Retinal pigment epithelial cell (primary cell): ENCODE measurements around the gene ACOT4.
"Not testable (repeated sequence)": the region's sequence is repeated elsewhere in the genome, so short reads cannot be mapped to it uniquely, and the experiment has no call there.

ENCODE experiments used
- DNase-seq: peaks from one replicate; pipeline ENCODE4 v3.0.0-alpha.2; 2010; ENCODE audit warnings: low read depth
- H3K4me3 ChIP-seq: 2 replicates; pipeline ENCODE4 v1.5.1; 2011; ENCODE audit warnings: mild to moderate bottlenecking, low read length, control low read depth, moderate library complexity
- TF ChIP-seq, protein P1 (sequence below): conservative IDR thresholded peaks from 2 replicates; pipeline ENCODE4 v1.5.1; 2011; ENCODE audit warnings: low read depth, low read length, control low read depth, inconsistent platforms

ACOT4 gene

GRCh38 chr14:73567358-73567757 is 24.3 kb upstream of the ACOT4 start:
- no peak overlapping the region for H3K4me3 ChIP-seq
- TF ChIP-seq, protein P1, sequence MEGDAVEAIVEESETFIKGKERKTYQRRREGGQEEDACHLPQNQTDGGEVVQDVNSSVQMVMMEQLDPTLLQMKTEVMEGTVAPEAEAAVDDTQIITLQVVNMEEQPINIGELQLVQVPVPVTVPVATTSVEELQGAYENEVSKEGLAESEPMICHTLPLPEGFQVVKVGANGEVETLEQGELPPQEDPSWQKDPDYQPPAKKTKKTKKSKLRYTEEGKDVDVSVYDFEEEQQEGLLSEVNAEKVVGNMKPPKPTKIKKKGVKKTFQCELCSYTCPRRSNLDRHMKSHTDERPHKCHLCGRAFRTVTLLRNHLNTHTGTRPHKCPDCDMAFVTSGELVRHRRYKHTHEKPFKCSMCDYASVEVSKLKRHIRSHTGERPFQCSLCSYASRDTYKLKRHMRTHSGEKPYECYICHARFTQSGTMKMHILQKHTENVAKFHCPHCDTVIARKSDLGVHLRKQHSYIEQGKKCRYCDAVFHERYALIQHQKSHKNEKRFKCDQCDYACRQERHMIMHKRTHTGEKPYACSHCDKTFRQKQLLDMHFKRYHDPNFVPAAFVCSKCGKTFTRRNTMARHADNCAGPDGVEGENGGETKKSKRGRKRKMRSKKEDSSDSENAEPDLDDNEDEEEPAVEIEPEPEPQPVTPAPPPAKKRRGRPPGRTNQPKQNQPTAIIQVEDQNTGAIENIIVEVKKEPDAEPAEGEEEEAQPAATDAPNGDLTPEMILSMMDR: no peak
- no peak for DNase-seq

DNA sequence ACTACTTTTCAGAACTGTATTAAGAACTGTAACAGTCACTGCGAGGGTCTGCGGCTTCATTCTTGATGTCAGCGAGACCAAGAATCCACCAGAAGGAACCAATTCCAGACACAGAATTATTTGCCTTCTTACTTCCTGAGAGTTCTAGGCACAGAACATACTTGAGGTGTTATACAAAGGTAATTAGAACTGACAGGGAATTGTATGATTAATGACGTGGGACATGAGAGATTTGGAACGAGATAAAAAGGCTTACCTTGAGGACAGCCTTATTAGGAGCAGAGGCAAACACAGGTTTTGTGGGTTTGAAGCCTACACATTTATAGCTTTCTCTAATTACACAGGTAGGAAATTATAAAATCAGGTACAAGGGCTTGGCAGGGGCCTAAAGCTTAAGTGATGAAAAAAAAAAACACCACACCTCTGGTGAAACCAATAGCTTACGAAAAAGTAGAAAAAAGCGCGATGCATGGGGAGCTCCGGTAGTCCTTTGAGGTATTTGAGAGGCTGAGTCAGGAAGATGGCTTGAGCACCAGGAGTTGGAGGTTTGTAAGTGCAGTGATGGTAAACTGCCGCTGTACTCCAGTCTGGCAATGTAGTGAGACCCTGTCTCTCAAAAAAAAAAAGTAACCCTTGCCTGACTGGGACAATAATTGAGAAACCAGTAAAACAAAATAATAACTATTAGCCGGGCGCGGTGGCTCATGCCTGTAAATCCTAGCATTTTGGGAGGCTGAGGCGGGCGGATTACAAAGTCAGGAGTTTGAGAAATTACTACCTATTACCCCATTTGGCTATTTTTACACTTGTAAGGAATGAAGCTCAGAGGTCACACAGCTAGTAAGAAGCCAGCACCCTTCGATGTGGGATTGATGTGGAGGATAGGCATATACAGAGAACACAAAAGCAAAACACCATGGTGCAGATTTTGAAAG is 23.5 kb upstream of the ACOT4 start:
- no peak for DNase-seq
- H3K4me3 ChIP-seq: peak overlapping the region; percentile 37

GRCh38 chr14:73568886-73569184 is 22.8 kb upstream of the ACOT4 start:
- not testable (repeated sequence) for DNase-seq
- H3K4me3 ChIP-seq: peak overlapping the region; percentile 37

More for the DNA sequence above, 23.5 kb upstream of the ACOT4 start:
- TF ChIP-seq, protein P1: no peak

GRCh38 chr14:73569185-73569958 is 22.3 kb upstream of the ACOT4 start, which contains the start of gene ACOT2:
ACOT2 (plus strand) TSS chr14:73569213; CDS start chr14:73569241, 28 bp downstream.
- DNase-seq: peak; percentile 58
- H3K4me3 ChIP-seq: peak within 1 kb of the TSS; percentile 37

- TF ChIP-seq, protein P1: peak; percentile 65
- not testable (repeated sequence) for DNase-seq, H3K4me3 ChIP-seq
Measured at GRCh38 chr14:73570913-73571312, 20.8 kb upstream of the ACOT4 start.

DNA sequence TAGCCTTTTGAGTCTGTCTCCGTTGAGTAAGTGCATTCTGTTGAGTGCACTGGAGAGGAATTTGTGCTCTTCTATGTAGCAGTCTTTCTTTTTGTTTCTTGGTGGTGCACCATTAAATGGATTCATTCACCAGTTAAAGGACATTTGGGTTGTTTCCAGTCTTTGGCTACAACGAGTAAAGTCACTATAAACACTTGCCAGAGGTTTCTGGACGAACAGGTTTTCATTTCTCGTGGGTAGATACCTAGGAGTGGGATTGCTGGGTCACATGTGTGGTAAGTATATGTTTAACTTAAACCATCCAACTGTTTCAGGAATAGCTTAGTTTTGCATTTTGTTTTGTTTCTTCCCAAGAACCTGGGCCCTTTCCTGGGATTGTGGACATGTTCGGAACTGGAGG is 18.6 kb upstream of the ACOT4 start:
- not testable (repeated sequence) for DNase-seq, H3K4me3 ChIP-seq

GRCh38 chr14:73573740-73574139 is 17.9 kb upstream of the ACOT4 start:
- H3K4me3 ChIP-seq, DNase-seq: not testable (repeated sequence)

DNA sequence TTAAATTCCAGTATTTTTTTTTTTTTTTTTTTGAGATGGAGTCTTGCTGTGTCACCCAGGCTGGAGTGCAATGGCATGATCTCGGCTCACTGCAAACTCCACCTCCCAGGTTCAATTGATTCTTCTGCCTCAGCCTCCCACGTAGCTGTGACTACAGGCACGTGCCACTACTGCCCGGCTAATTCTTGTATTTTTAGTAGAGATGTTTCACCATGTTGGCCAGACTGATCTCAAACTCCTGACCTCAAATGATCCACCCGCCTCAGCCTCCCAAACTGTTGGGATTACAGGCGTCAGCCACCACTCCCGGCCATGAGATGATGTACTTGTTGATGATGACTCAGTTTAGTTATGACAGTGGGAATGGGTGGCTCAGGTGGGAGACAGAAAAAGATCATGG is 17.4 kb upstream of the ACOT4 start:
- H3K4me3 ChIP-seq, DNase-seq: not testable (repeated sequence)

DNA sequence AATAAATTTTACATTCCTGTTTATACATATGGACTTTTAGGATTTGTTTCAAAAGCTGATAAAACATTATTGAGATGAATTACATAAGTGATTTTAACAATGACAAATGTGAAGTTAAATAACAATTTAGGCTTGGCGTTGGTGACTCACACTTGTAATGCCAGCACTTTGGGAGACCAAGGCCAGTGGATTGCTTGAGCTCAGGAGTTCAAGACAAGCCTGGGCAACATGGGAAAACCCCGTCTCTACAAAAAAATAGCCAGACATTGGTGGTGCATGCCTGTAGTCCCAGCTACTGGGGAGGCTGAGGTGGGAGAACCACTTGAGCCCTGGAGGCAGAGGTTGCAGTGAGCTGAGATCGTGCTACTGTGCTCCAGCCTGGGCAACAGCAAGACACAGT is 15.3 kb upstream of the ACOT4 start:
- TF ChIP-seq, protein P1: no peak
- no peak overlapping the region for H3K4me3 ChIP-seq
- no peak for DNase-seq

DNA sequence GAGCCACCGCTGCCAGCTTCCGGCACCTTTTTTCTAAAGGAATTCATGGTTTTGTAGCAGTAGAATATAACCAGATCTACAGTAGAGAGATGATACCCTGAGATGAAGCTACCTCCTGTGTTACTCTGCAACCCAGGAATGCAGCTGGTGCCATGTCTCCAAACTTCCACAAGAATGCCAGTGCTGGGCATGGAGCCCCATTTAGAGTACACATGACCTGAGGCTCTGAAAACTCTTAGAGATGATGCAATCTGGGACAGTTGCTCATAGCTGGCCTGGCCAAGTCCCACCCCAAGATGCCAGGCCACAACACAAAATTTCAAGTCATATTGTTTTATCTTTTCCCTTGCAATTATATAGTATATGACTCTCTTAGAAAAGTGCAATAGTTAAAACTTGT is 14.5 kb upstream of the ACOT4 start:
- DNase-seq, H3K4me3 ChIP-seq: not testable (repeated sequence)

- DNase-seq, H3K4me3 ChIP-seq: not testable (repeated sequence)
Measured at GRCh38 chr14:73582102-73582979, 9.3 kb upstream of the ACOT4 start.
